GM03348 (cell line): ENCODE measurements around the gene NEK5.
"Not testable (repeated sequence)": the region's sequence is repeated elsewhere in the genome, so short reads cannot be mapped to it uniquely, and the experiment has no call there.

Source experiments
- DNase-seq: peaks from one replicate; pipeline ENCODE4 v3.0.0; 2012; ENCODE audit warnings: low spot score

The NEK5 gene

DNA sequence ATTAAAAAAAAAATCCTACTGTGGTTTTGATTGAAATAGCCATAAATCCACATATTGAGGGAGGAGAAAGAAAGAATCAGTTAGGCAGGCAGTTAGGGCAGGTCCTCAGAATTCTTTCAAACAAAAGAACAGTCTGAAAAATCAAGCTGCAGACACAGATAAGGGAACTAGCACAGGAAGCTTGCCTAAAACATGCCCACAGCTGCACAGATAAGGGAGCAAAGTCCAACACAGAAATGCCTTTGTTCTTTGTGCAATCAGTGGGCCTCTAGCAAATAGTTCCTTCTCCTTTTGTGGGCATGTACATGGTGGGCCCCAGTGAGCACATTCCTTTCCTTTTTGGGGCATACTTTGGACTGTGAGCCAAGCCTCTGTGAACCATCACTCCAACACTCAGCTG lies 61.6 kb downstream of the NEK5 start:
- no peak for DNase-seq

- peak; percentile 41 for DNase-seq
Measured at GRCh38 chr13:52061587-52061986, 67.3 kb downstream of the NEK5 start.

- not testable (repeated sequence) for DNase-seq
Measured at GRCh38 chr13:52061064-52061463, 67.8 kb downstream of the NEK5 start.

- peak; percentile 13 for DNase-seq
Measured at GRCh38 chr13:52053460-52053859, 75.4 kb downstream of the NEK5 start.

DNA sequence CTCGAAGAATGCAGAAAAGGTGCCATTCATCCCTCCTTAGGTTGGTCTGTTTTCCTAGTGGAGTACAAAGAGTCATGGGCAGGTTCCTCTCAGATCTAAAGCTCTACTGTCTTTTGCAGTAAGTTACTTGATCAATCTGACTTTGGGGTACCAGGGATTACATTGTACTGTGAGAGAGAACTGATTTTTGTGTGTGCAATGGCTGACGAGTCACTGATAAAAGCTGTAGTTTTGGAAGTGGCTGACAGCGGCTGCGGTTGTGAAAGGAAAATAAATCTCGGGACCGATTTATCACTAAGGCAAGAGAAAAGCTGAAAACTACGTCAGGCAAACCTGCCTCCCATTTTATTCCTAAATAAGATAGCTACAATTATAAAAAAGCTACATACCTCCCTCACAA lies 77.5 kb downstream of the NEK5 start:
- DNase-seq = no peak

- DNase-seq = no peak
Measured at GRCh38 chr13:52048516-52048915, 80.4 kb downstream of the NEK5 start.

GRCh38 chr13:52047463-52047862 lies 81.4 kb downstream of the NEK5 start:
- no peak for DNase-seq

- no peak for DNase-seq
Measured at GRCh38 chr13:52043675-52044074, 85.2 kb downstream of the NEK5 start.

DNA sequence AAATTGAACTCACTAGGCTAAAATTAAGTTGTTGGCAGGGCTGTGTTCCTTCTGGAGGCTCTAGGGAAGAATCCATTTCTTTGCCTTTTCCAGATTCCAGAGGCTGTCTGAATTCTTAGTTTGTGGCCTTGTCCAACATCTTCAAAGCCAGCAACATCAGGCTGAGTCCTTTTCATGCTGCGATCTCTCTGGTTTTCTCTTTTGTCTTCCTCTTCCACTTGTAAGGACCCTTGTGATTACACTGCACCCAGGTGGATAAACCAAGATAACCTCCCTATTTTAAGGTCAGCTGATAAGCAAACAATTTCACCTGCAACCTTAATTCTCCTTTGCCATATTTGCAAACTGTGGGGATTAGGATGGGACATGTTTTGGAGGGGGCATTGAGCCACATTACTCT lies 92.8 kb downstream of the NEK5 start:
- no peak for DNase-seq

DNA sequence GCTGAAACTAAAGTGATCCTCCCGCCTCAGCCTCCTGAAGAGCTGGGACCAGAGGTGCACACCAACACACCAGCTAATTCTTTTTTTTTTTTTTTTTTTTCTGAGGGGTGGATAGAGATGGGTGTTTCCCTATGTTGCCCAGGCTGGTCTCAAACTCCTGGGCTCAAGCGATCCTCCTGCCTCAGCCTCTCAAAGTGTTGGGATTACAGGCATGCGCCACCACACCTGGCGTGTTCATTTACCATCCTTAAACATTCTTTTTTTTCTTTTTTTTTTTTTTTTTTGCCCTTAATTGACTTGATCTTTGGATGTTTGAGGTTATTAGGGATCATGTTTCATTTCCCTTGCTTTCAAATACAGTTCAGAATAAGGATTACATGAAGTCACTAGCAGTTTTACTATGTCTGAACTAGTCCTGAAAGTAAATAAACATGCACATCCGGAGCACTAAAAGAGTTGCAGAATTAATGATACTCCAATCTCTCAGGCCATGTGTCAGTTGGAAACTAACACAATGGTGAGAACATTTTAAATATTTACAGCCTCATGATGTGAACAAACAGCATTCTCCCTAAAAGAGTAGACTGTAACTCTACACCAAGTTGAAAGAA lies 94.2 kb downstream of the NEK5 start:
- DNase-seq = no peak

- DNase-seq = no peak
Measured at GRCh38 chr13:52033039-52033438, 95.8 kb downstream of the NEK5 start.

- DNase-seq = not testable (repeated sequence)
Measured at GRCh38 chr13:52030401-52030800, 98.5 kb downstream of the NEK5 start.

- DNase-seq = no peak
Measured at GRCh38 chr13:52029569-52029968, 99.3 kb downstream of the NEK5 start.

DNA sequence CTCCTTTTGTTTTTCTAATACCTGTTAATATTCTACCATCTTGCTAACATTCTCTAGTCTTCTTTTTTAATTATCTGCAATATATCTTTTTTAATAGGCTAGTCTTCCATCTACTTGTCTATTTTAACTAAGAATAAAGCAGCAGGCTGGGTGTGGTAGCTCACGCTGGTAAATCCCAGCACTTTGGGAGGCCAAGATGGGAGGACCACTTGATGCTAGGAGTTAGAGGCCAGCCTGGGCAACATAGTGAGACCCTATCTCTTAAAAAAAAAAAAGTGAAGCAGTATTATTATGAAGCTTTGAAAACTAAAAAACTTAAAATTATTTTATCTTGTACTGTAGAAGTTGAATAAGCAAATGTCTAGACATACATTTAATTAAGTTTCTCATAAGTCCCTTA lies 101.0 kb downstream of the NEK5 start:
- no peak for DNase-seq

GRCh38 chr13:52026246-52026626 lies 102.6 kb downstream of the NEK5 start:
- DNase-seq = no peak

- DNase-seq = no peak
Measured at GRCh38 chr13:52025475-52026245, 103.2 kb downstream of the NEK5 start.

- DNase-seq = no peak
Measured at GRCh38 chr13:52024481-52024880, 104.4 kb downstream of the NEK5 start, which contains the start of gene UTP14C. Gene UTP14C, plus strand, starts transcription at chr13:52024691. Its CDS starts 4,114 bp downstream, at chr13:52028805.

DNA sequence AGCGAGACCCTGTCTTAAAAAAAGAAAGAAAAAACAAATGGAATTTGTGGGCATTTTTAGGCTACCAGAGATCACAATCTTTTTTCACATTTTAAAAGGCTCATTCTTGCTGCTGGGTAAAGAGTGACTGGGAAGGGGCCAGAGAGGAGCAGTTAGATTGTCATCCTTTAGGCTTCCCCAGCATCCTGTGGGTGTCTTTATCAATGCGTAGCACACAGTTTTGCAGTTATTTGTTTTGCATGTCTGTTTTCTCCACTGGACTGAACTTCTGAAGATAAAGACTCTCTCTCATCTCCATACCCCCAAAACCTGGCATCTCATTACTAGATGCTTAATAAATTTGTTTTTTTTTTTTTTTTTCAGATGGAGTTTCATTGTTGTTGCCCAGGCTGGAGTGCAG lies 106.5 kb downstream of the NEK5 start:
- no peak for DNase-seq

DNA sequence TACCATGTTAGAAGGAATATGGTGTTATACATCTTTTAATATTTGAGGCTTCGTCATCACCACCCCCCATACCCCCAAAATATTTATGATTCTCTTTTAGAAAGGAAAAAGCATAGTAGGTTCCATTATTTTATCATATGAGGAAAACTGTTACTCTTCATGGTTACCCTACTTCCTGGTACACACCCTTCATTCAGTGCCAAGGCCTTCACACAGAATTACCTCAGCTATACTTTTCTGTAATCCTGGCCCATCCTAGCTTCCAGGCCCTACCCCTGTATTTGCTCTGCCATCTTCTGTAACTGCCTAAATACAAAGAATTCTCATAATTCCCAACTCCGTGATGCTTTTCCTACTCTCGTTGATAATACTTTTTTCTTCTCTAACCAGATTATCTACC lies 108.7 kb downstream of the NEK5 start:
- no peak for DNase-seq

GRCh38 chr13:52016296-52016695 lies 112.6 kb downstream of the NEK5 start:
- DNase-seq = no peak

DNA sequence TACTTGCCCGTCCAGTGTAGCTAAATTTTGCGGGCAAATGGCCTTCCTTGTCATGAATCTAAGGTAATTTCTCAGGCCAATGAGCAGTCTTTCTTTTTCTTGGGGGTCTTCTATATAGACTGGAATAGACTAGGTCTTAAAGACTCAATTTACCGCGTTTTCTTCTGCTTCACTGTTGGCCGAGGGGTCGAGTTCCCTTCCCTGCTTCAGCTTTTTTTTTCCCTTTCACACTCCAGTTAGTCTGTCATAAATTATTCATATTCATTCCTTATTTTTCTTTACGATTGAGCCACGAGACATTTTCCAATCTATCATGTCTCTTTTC lies 116.4 kb downstream of the NEK5 start:
- no peak for DNase-seq

- DNase-seq = peak; percentile 99
Measured at GRCh38 chr13:52011632-52012511, 117.0 kb downstream of the NEK5 start, which contains the start of gene ALG11. Gene ALG11, plus strand, starts transcription at chr13:52012398. Its CDS starts 21 bp downstream, at chr13:52012419.
